HPDE6-E6E7 (cell line): ENCODE data around the gene SLC6A11.

Experiments used
- DNase-seq: peaks from one replicate; pipeline ENCODE4 v3.0.0; 2011; ENCODE audit warnings: missing footprints; ENCODE audit errors: extremely low spot score

Gene SLC6A11

GRCh38 chr3:10790713-10791112, 25.3 kb upstream of the SLC6A11 start:
- DNase-seq = no peak

GRCh38 chr3:10792208-10792607, 23.8 kb upstream of the SLC6A11 start:
- no peak for DNase-seq

GRCh38 chr3:10798600-10799367, 17.2 kb upstream of the SLC6A11 start:
- no peak for DNase-seq

- DNase-seq = peak; percentile 17
These were observed 11.8 kb upstream of the SLC6A11 start for GRCh38 chr3:10804183-10804648.

- DNase-seq = no peak
These were observed 10.0 kb upstream of the SLC6A11 start for GRCh38 chr3:10806006-10806405.

GRCh38 chr3:10808130-10808735, 7.8 kb upstream of the SLC6A11 start:
- no peak for DNase-seq

- no peak for DNase-seq
These were observed 7.1 kb upstream of the SLC6A11 start for GRCh38 chr3:10808974-10809373.

GRCh38 chr3:10810376-10810775, 5.7 kb upstream of the SLC6A11 start:
- DNase-seq = no peak

- DNase-seq = no peak
These were observed 2.6 kb upstream of the SLC6A11 start for GRCh38 chr3:10813425-10813824.

- DNase-seq = no peak
These were observed 1.4 kb upstream of the SLC6A11 start for GRCh38 chr3:10814623-10815022.

- DNase-seq = no peak
These were observed 541 bp upstream of the SLC6A11 start for GRCh38 chr3:10815487-10815886.

- DNase-seq = no peak
These were observed 830 bp downstream of the SLC6A11 start for GRCh38 chr3:10816863-10817253.

GRCh38 chr3:10817506-10817905, 1.5 kb downstream of the SLC6A11 start:
- no peak for DNase-seq

GRCh38 chr3:10822055-10822454, 6.0 kb downstream of the SLC6A11 start:
- DNase-seq = no peak

GRCh38 chr3:10822708-10823515, 6.9 kb downstream of the SLC6A11 start:
- no peak for DNase-seq

- no peak for DNase-seq
These were observed 7.4 kb downstream of the SLC6A11 start for GRCh38 chr3:10823516-10823818.

- no peak for DNase-seq
These were observed 8.4 kb downstream of the SLC6A11 start for GRCh38 chr3:10824468-10824867.

GRCh38 chr3:10833855-10834414, 17.9 kb downstream of the SLC6A11 start:
- no peak for DNase-seq

- DNase-seq = no peak
These were observed 18.9 kb downstream of the SLC6A11 start for GRCh38 chr3:10834951-10835350.

- DNase-seq = no peak
These were observed 19.4 kb downstream of the SLC6A11 start for GRCh38 chr3:10835406-10835805.

- DNase-seq = no peak
These were observed 20.6 kb downstream of the SLC6A11 start for GRCh38 chr3:10836676-10837075.

- DNase-seq = no peak
These were observed 21.8 kb downstream of the SLC6A11 start for GRCh38 chr3:10837849-10838248.
